NCI-H2196 (cell line): ENCODE measurements around the gene PRKCA.
"Not testable (repeated sequence)": the region's sequence is repeated elsewhere in the genome, so short reads cannot be mapped to it uniquely, and the experiment has no call there.

Experiments used
- DNase-seq: peaks from one replicate; lab custom pipeline; 2025; ENCODE audit not compliant: unreplicated experiment; lab: John Stamatoyannopoulos, UW

The PRKCA gene

DNA sequence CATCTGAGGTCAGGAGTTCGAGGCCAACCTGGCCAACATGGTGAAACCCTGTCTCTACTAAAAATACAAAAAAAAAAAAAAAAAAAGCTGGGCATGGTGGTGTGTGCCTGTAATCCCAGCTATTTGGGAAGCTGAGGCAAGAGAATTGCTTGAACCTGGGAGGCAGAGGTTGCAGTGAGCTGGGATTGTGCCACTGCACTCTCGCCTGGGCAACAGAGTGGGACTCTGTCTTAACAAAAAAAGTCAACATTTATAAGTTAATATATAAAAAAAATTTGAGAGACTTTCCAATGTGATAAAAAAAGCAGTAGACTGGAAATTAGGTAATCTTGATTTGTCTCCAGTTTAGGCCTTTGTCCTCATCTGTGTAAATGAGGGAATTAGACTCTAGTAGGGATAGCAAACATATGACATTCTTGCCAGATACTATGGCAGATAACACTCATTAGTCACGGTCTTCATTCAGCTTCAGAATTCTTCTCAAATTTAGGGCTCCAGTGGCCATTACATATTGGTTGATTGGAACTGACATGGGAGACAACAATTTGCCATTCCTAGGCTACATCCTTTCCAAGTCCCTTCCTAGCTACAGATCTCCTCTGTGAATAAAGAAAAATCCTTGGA lies 22.1 kb downstream of the PRKCA start:
- DNase-seq, result not testable (repeated sequence)

GRCh38 chr17:66326476-66327047 lies 24.1 kb downstream of the PRKCA start:
- DNase-seq, result no peak

DNA sequence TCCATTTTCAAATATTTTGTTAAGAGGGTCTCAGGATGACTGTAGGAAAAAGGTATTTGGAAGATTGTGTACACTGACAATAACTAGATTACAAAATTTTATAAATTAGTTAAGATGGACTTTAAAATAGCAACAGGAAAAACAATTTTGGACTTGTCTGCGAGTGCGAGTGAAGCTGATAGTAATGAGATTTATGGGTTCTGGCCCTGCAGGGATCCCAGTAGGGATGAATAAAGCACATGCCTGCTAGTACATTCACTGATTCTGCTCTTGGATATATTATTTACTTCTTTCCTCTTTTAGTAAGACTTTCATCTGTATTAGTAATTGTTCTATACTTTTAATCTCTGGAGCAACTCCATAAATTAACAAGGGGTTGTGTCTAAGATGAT lies 28.2 kb downstream of the PRKCA start:
- no peak for DNase-seq

DNA sequence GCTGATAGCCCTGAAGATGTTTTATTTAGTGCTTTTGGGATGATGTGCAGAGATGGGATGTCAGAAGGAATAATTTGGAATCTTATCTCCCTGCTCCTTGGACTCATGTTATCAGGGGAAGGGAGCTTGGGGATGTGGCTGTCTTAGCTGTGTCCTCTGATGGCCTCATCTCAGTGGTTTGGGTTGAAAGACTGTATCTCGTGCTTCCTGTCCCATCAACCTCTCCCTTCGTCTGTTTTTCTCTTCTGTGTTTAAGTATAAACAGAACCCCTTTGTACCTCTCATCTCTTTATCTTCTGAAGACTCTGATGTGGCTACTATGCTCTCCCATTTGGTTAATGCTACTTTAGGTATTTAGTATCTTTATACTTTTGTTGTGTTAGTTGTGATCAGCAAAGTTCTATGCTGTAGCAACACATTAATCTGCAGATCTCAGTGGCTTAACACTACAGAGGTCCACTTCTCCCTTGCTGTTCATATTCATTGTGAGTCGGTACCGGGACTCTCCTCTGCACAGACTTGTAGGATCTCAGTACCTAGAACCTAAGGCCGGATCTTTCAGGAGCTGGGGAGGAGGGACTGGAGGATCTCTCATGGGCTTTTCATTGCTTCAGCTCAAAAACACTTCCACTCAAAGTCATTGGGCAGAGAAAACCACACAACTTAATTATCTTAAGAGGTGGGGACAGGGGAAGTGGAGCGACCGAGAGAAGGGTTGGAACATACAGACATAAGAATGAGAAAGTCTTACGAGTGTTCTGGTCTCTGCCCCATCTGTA lies 28.8 kb downstream of the PRKCA start:
- no peak for DNase-seq

DNA sequence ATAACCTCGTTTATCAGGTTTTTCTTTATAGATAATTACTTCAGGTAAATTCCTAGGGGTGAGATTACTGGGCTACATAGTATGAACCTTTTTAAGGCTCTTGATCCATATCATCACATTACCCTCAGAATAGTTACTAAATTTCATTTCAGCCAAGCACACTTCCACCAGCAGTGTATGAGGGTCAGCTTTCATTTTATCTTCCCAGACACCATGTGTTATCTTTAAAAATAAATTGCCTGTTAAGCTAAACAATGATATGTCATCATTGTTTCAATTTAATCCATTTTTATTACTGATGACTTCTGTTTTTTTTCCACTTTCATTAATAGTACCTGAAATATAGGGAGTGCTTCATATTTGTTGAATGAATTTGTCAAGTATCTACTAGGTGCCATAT lies 33.4 kb downstream of the PRKCA start:
- DNase-seq, result no peak

DNA sequence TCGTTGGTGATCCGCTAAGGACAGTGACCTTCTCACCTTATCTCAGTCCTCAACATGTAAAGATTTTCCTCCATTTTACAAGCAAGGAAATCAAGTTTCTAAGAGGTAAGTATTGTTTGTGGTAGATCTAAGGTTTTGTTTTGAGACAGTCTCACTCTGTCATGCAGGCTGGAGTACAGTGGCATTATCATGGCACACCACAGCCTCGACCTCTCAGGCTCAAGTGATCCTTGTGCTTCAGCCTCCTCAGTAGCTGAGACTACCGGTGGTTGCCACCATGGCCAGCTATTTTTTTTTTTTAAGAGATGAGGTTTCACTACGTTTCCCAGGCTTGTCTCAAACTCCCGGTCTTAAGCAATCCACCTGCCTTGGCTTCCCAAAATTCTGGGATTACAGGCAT lies 34.9 kb downstream of the PRKCA start:
- no peak for DNase-seq

DNA sequence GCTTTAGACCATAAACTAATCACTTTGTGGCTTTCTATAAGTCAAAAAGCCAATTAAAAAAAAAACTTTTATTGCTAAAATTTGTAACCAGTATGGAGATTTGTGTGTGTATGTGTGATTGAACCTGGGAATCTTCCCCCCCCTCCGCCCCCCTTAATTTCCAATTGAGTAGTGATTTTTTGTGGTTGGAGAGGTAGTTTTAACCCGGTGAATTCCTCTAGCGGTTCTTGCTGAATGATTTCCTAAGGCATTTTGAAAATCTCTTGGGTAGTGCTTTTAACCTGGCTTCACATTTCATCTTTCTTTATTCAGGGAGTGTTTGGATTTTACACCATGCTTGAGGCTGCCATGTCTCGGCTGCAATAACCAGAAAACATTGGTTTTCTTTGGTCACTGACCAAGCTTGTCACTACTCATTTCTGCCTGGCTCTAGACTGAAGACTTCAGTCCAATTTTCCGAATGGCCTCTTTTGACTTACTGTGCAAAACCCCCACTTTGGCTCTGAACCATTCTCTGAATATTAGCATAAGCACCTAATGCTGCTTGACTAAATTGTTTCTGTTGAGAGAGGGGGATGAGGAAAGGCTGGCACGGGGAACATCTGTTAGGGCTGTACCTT lies 35.6 kb downstream of the PRKCA start:
- no peak for DNase-seq

GRCh38 chr17:66338937-66339336 lies 36.5 kb downstream of the PRKCA start:
- no peak for DNase-seq

DNA sequence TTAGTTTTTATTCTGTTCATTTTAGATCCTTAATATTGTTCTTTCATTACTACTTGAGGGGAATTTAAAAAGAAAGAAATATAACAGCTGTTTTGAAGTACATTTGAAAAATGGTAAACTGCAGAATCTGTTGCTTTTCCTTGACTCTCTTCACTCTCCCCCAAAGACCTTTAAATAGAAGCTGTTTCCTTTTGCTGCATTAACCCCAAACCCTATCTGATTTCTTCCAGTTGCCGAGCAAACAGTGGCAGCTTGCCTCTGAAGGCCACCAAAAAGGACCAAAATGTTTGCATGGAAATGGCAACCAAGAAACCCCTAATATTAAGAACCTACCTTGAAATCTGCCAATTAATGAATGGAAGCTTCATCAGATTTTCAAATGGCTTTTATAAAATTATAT lies 37.1 kb downstream of the PRKCA start:
- DNase-seq, result no peak

- DNase-seq, result no peak
Measured at GRCh38 chr17:66340720-66341119, 38.3 kb downstream of the PRKCA start.

DNA sequence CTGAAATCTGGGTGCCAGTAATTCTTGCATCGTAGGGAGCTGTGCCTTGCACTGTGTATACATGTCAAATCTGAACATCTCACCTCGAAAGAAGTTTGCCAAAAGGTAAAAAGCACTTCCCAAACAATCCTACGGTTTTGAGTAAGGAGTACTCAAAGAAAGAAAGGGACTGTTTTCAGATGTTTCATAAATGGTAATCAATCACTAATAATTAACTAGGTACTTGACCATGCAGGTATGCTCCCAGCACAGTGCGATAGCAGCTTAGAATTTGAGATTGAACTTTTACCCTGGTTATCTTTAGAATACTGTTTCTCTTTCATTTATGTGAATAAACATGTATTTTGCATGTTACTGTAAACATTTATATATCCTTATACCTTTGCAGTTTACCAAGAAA lies 39.0 kb downstream of the PRKCA start:
- DNase-seq, result no peak

DNA sequence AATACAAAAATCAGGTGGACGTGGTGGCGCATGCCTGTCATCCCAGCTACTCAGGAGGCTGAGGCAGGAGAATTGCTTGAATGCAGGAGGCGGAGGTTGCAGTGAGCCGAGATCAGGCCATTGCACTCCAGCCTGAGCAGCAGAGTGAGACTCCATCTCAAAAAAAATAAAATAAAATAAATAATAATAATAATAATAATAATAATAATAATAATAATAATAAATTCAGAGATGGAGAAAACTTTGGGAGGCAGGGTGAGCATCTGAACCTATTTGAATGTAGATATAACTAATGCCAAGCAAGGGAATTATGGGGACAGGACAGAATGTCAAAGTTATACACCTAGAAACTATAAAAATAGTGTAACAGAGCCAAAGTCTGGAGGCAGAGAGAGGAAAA lies 39.9 kb downstream of the PRKCA start:
- not testable (repeated sequence) for DNase-seq

- no peak for DNase-seq
Measured at GRCh38 chr17:66343531-66344078, 41.2 kb downstream of the PRKCA start.

- no peak for DNase-seq
Measured at GRCh38 chr17:66344473-66344872, 42.1 kb downstream of the PRKCA start.

DNA sequence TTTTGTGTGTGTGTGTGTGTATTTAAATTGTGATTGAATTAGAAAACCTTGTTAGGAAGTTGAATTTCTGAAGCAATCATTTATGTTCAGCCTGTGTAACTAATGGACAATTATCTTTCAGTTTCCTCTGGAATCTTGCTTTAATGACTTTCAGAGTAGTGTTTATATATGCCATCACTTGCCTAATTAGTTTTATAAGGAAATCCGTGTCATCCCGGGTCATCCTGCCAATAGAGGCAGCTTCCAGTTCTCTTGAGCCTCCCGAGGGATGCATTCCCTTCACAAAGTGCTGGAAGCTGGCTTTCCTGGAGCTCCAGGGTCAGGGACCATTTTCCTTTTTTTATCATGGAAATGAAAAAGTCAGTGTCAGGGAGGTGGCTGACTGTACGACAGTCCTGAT lies 42.9 kb downstream of the PRKCA start:
- DNase-seq, result no peak

DNA sequence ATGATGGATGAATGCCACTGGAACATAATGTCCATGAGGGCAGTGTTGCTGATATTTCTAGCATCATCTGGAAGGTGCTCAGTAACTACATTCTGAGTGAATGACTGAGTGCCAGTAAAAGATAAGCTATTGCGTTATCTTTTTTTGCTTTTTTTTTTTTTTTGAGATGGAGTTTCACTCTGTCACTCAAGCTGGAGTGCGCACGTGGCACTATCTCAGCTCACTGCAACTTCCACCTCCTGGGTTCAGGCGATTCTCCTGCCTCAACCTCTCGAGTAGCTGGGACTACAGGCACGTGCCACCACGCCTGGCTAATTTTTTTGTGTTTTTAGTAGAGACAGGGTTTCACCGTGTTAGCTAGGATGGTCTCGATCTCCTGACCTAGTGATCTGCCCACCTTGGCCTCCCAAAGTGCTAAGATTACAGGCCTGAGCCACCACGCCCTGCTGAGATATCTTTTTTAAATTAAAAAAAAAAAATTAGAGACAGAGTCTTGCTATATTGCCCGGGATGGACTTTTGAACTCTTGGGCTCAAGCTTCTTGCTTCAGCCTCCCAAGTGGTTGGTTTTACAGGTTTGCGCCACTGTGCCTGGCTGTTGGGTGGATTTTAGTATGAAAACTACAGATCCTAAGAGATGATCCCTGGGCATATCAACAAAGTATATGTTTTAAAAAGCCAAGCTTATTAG lies 43.7 kb downstream of the PRKCA start:
- not testable (repeated sequence) for DNase-seq

- DNase-seq, result peak; percentile 54
Measured at GRCh38 chr17:66347661-66348514, 45.5 kb downstream of the PRKCA start.

- peak; percentile 51 for DNase-seq
Measured at GRCh38 chr17:66348584-66349165, 46.3 kb downstream of the PRKCA start.

DNA sequence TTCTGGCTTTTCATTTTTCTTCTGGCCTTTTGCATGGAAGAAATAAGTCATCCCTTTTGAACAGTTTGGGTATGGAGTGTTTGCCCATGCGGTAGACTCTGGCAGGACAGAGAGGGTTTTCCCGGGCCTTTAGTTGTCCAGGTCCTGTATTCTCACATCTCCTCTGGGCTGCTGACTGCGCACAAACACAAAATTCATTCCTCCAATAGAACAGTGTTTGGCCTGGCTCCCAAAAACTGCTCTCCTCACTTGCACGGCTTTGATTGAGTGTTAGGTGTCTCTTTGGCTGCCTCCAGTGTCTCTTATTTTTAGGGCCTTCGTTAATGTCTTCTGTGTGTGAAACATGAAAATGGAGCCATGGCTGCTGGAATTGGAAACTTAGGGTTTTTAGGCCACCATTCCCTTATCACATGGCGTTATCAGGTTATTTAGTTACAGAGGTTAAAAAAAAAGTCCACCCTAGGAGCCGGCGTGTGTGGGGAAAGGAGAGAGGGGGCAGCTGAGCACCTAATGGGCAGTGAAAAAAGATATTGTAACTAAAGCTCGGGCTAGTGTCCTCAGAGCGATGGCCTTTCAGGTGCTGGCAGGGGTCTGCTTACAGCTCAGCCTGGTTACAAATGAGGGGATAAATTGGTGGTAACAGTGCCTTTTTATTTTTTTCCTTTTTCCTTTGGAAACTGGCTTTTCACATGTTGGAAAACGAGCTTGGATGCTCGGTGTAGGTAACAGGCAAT lies 47.3 kb downstream of the PRKCA start:
- DNase-seq, result no peak
